ENCODE results near the gene SLC20A1.

The SLC20A1 gene

DNA sequence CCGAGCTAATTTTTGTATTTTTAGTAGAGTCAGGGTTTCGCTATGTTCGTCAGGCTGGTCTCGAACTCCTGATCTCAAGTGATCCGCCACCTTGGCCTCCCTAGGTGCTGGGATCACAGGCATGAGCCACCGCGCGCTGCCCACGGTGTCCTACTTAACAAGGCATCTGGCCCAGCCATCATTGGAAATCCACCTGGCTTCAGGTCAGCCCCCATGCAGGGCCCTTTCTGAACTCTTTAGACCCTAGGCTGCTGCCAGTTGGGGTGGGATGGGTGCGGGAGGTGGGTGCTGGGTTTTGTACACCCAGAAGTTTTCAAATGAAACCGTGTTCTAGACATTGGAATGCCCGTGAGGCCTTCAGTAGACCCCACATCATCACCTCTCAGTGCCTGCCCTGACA lies 48.4 kb downstream of the SLC20A1 start:
- Histone ChIP-seq H3K9ac (ENCODE audit: low read depth, low read length, poor library complexity) (no peak overlapping the region), H2AK5ac (ENCODE audit: low read depth, low read length) (no peak overlapping the region), H3K18ac (ENCODE audit: low read length) (peak overlapping the region; percentile 64), H4K91ac (ENCODE audit: low read depth, low read length, poor library complexity) (no peak overlapping the region), H3K36me3 (replicated peaks in 1 of 2; ENCODE audit: control insufficient read depth in 2 of 2, insufficient read depth in 2 of 2, low read length in 2 of 2) (no peaks in the 10 kb centered on the region), H2BK120ac (ENCODE audit: low read depth, low read length) (no peak overlapping the region), H3K27ac (replicated peaks; ENCODE audit: low read length) (no peak overlapping the region), H4K8ac (ENCODE audit: low read depth, low read length) (peak overlapping the region; percentile 23), H2BK5ac (ENCODE audit: low read length) (no peak overlapping the region), H2BK12ac (ENCODE audit: low read length) (no peak overlapping the region), H3K23ac (ENCODE audit: low read depth, low read length, poor library complexity) (no peak overlapping the region), H3K79me1 (ENCODE audit: low read depth, low read length) (no peaks in the 10 kb centered on the region), H3K9me3 (replicated peaks in 1 of 2; ENCODE audit: control insufficient read depth in 2 of 2, insufficient read depth in 1 of 2, low read depth in 1 of 2, low read length in 2 of 2) (no peaks in the 10 kb centered on the region), H3K4me2 (ENCODE audit: insufficient read depth, low read length, poor library complexity, severe bottlenecking) (no peak overlapping the region), H3K14ac (ENCODE audit: low read length) (no peak overlapping the region), H3K4me3 (ENCODE audit: low read length in 2 of 2) (no peak overlapping the region), H2AFZ (ENCODE audit: low read length) (no peak overlapping the region), H3K27me3 (ENCODE audit: control insufficient read depth in 3 of 3, insufficient read depth in 3 of 3, low read depth in 1 of 3, low read length in 3 of 3) (no peaks in the 10 kb centered on the region), H3K4ac (ENCODE audit: low read length) (no peak overlapping the region), H3K4me1 (ENCODE audit: control insufficient read depth in 2 of 2, insufficient read depth in 1 of 2, low read depth in 1 of 2, low read length in 2 of 2) (peaks cover 4 to 9% of the 10 kb centered on the region in 2 donors), H2BK15ac (ENCODE audit: low read length) (no peak overlapping the region)
- WGBS, 2 donors (ENCODE audit: extremely low coverage in 2 of 2, insufficient read length in 2 of 2, insufficient replicate concordance in 1 of 2), result no CpG with 5 or more reads among the region's 12 CpGs
- no peak for DNase-seq (ENCODE audit: low spot score)

- Histone ChIP-seq H3K36me3 (replicated peaks in 1 of 2; ENCODE audit: control insufficient read depth in 2 of 2, insufficient read depth in 2 of 2, low read length in 2 of 2) (no peaks in the 10 kb centered on the region), H2AK5ac (ENCODE audit: low read depth, low read length) (no peak overlapping the region), H2BK12ac (ENCODE audit: low read length) (no peak overlapping the region), H3K27me3 (ENCODE audit: control insufficient read depth in 3 of 3, insufficient read depth in 3 of 3, low read depth in 1 of 3, low read length in 3 of 3) (peaks cover 0 to 11% (median 0%) of the 10 kb centered on the region in 3 experiments), H3K4me1 (ENCODE audit: control insufficient read depth in 2 of 2, insufficient read depth in 1 of 2, low read depth in 1 of 2, low read length in 2 of 2) (no peaks in the 10 kb centered on the region), H3K18ac (ENCODE audit: low read length) (no peak overlapping the region), H4K91ac (ENCODE audit: low read depth, low read length, poor library complexity) (no peak overlapping the region), H3K4ac (ENCODE audit: low read length) (no peak overlapping the region), H2BK15ac (ENCODE audit: low read length) (no peak overlapping the region), H3K27ac (replicated peaks; ENCODE audit: low read length) (no peak overlapping the region), H3K9me3 (replicated peaks in 1 of 2; ENCODE audit: control insufficient read depth in 2 of 2, insufficient read depth in 1 of 2, low read depth in 1 of 2, low read length in 2 of 2) (no peaks in the 10 kb centered on the region), H3K9ac (ENCODE audit: low read depth, low read length, poor library complexity) (no peak overlapping the region), H3K14ac (ENCODE audit: low read length) (no peak overlapping the region), H3K4me3 (ENCODE audit: low read length in 2 of 2) (no peak overlapping the region), H3K4me2 (ENCODE audit: insufficient read depth, low read length, poor library complexity, severe bottlenecking) (no peak overlapping the region), H2AFZ (ENCODE audit: low read length) (no peak overlapping the region), H4K8ac (ENCODE audit: low read depth, low read length) (no peak overlapping the region), H2BK120ac (ENCODE audit: low read depth, low read length) (no peak overlapping the region), H2BK5ac (ENCODE audit: low read length) (no peak overlapping the region), H3K79me1 (ENCODE audit: low read depth, low read length) (no peaks in the 10 kb centered on the region), H3K23ac (ENCODE audit: low read depth, low read length, poor library complexity) (no peak overlapping the region)
- DNase-seq (ENCODE audit: low spot score), result no peak
- WGBS, 2 donors (ENCODE audit: extremely low coverage in 2 of 2, insufficient read length in 2 of 2, insufficient replicate concordance in 1 of 2), result no CpG with 5 or more reads among the region's 3 CpGs
These were observed 53.2 kb downstream of the SLC20A1 start for GRCh38 chr2:112698834-112699515.

GRCh38 chr2:112699984-112700667 lies 54.4 kb downstream of the SLC20A1 start:
- no peak overlapping the region for H3K4me3 ChIP-seq (ENCODE audit: low read length in 2 of 2)
- no peak overlapping the region for H2BK5ac ChIP-seq (ENCODE audit: low read length)
- no peak overlapping the region for H2BK12ac ChIP-seq (ENCODE audit: low read length)
- no peaks in the 10 kb centered on the region for H3K36me3 ChIP-seq (replicated peaks in 1 of 2; ENCODE audit: control insufficient read depth in 2 of 2, insufficient read depth in 2 of 2, low read length in 2 of 2)
- no peak for DNase-seq (ENCODE audit: low spot score)
- peaks cover 0 to 16% (median 0%) of the 10 kb centered on the region in 3 experiments for H3K27me3 ChIP-seq (ENCODE audit: control insufficient read depth in 3 of 3, insufficient read depth in 3 of 3, low read depth in 1 of 3, low read length in 3 of 3)
- no peak overlapping the region for H3K27ac ChIP-seq (replicated peaks; ENCODE audit: low read length)
- no peak overlapping the region for H2BK120ac ChIP-seq (ENCODE audit: low read depth, low read length)
- no peak overlapping the region for H3K9ac ChIP-seq (ENCODE audit: low read depth, low read length, poor library complexity)
- WGBS, 2 donors (ENCODE audit: extremely low coverage in 2 of 2, insufficient read length in 2 of 2, insufficient replicate concordance in 1 of 2), result no CpG with 5 or more reads among the region's 3 CpGs
- no peak overlapping the region for H2AFZ ChIP-seq (ENCODE audit: low read length)
- H3K4ac ChIP-seq (ENCODE audit: low read length), result no peak overlapping the region
- H2BK15ac ChIP-seq (ENCODE audit: low read length), result no peak overlapping the region
- H3K79me1 ChIP-seq (ENCODE audit: low read depth, low read length), result no peaks in the 10 kb centered on the region
- H3K23ac ChIP-seq (ENCODE audit: low read depth, low read length, poor library complexity), result no peak overlapping the region
- no peaks in the 10 kb centered on the region for H3K9me3 ChIP-seq (replicated peaks in 1 of 2; ENCODE audit: control insufficient read depth in 2 of 2, insufficient read depth in 1 of 2, low read depth in 1 of 2, low read length in 2 of 2)
- H2AK5ac ChIP-seq (ENCODE audit: low read depth, low read length), result no peak overlapping the region
- H3K18ac ChIP-seq (ENCODE audit: low read length), result no peak overlapping the region
- H3K4me2 ChIP-seq (ENCODE audit: insufficient read depth, low read length, poor library complexity, severe bottlenecking), result no peak overlapping the region
- H3K14ac ChIP-seq (ENCODE audit: low read length), result no peak overlapping the region
- H4K8ac ChIP-seq (ENCODE audit: low read depth, low read length), result no peak overlapping the region
- H4K91ac ChIP-seq (ENCODE audit: low read depth, low read length, poor library complexity), result no peak overlapping the region
- H3K4me1 ChIP-seq (ENCODE audit: control insufficient read depth in 2 of 2, insufficient read depth in 1 of 2, low read depth in 1 of 2, low read length in 2 of 2), result no peaks in the 10 kb centered on the region

DNA sequence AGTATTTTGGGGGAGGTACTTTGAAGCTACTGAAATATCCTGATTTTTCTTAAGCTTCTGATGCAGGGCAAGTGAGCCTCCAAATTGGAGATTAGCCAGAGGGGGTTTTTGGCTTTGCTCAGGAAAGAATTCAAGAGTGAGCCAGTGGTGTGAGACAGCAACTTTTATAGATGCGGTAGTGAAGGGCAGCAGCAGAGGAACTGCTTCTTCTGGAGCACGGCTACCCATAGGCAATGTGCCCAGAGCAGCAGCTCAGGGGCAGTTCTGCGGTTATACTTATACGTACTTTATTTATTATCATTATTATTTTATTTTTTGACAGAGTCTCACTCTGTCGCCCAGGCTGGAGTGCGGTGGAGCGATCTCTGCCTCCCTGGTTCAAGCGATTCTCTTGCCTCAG lies 55.3 kb downstream of the SLC20A1 start:
- H2BK120ac ChIP-seq (ENCODE audit: low read depth, low read length), result no peak overlapping the region
- H3K23ac ChIP-seq (ENCODE audit: low read depth, low read length, poor library complexity), result no peak overlapping the region
- peaks cover 0 to 16% (median 0%) of the 10 kb centered on the region in 3 experiments for H3K27me3 ChIP-seq (ENCODE audit: control insufficient read depth in 3 of 3, insufficient read depth in 3 of 3, low read depth in 1 of 3, low read length in 3 of 3)
- no peak overlapping the region for H4K8ac ChIP-seq (ENCODE audit: low read depth, low read length)
- no peak overlapping the region for H2AFZ ChIP-seq (ENCODE audit: low read length)
- H3K36me3 ChIP-seq (replicated peaks in 1 of 2; ENCODE audit: control insufficient read depth in 2 of 2, insufficient read depth in 2 of 2, low read length in 2 of 2), result no peaks in the 10 kb centered on the region
- no peak overlapping the region for H3K4ac ChIP-seq (ENCODE audit: low read length)
- no peak overlapping the region for H2AK5ac ChIP-seq (ENCODE audit: low read depth, low read length)
- no peak overlapping the region for H3K4me3 ChIP-seq (ENCODE audit: low read length in 2 of 2)
- H2BK5ac ChIP-seq (ENCODE audit: low read length), result no peak overlapping the region
- H3K14ac ChIP-seq (ENCODE audit: low read length), result no peak overlapping the region
- H2BK12ac ChIP-seq (ENCODE audit: low read length), result no peak overlapping the region
- H4K91ac ChIP-seq (ENCODE audit: low read depth, low read length, poor library complexity), result no peak overlapping the region
- no peak overlapping the region for H3K18ac ChIP-seq (ENCODE audit: low read length)
- no peaks in the 10 kb centered on the region for H3K79me1 ChIP-seq (ENCODE audit: low read depth, low read length)
- H3K27ac ChIP-seq (replicated peaks; ENCODE audit: low read length), result no peak overlapping the region
- no CpG with 5 or more reads among the region's 8 CpGs for WGBS, 2 donors (ENCODE audit: extremely low coverage in 2 of 2, insufficient read length in 2 of 2, insufficient replicate concordance in 1 of 2)
- no peak for DNase-seq (ENCODE audit: low spot score)
- no peak overlapping the region for H2BK15ac ChIP-seq (ENCODE audit: low read length)
- H3K9ac ChIP-seq (ENCODE audit: low read depth, low read length, poor library complexity), result no peak overlapping the region
- no peaks in the 10 kb centered on the region for H3K9me3 ChIP-seq (replicated peaks in 1 of 2; ENCODE audit: control insufficient read depth in 2 of 2, insufficient read depth in 1 of 2, low read depth in 1 of 2, low read length in 2 of 2)
- no peaks in the 10 kb centered on the region for H3K4me1 ChIP-seq (ENCODE audit: control insufficient read depth in 2 of 2, insufficient read depth in 1 of 2, low read depth in 1 of 2, low read length in 2 of 2)
- H3K4me2 ChIP-seq (ENCODE audit: insufficient read depth, low read length, poor library complexity, severe bottlenecking), result no peak overlapping the region

All from neuronal stem cell (in vitro differentiated cells).